ENCODE data around the gene TSPAN9.

The TSPAN9 gene

DNA sequence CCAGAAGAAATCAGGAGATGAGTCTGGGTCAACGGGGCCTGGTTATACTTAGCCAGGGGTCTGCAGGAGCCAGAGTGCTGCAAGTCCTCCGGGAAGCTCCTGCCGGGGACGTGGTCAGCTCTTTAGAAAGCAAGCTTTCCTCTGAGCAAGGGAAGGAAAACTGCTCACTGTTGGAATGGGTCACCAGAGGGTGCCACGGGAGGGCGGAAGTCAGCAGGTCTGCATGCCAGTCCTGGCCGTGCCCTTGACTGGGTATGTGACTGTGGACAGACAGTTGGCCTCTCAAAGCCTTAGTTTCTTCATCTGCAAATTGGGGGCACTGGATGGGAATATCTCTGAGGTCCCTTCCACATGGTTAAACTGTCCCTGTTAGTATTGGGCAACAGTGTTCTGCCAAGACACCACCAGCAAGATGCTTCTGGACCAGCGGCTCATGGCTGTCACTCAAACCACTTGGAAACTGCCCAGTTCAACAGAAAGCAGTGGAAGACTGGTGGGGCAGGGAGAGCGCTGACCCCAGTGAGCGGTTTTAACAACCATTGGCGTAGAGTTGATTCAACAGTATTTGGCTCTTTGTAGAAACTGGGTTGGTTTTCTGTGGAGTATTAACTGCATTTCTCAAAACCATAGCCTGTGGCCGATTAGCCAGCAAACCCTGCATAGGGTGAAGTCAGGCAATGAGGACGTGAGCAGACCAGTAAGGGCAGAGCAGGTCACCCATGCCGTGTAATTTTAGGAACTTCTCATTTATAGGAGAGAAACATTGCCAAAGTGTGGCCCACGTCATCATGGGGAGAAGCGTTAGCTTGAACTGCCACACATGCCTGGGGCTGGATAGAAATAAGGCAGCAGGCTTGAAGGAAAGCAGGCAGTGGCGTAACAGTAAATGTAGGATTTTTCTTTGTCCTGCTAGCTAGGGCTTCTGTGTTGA lies 249.9 kb downstream of the TSPAN9 start:
- ChIA-PET POLR2A (no interaction called here), CTCF (interaction anchor here (3.9 kb wide), 1 partner anchor 13 kb away, joined by 15 read pairs; no protein-coding TSS in a partner anchor)
- TF ChIP-seq, protein P1, sequence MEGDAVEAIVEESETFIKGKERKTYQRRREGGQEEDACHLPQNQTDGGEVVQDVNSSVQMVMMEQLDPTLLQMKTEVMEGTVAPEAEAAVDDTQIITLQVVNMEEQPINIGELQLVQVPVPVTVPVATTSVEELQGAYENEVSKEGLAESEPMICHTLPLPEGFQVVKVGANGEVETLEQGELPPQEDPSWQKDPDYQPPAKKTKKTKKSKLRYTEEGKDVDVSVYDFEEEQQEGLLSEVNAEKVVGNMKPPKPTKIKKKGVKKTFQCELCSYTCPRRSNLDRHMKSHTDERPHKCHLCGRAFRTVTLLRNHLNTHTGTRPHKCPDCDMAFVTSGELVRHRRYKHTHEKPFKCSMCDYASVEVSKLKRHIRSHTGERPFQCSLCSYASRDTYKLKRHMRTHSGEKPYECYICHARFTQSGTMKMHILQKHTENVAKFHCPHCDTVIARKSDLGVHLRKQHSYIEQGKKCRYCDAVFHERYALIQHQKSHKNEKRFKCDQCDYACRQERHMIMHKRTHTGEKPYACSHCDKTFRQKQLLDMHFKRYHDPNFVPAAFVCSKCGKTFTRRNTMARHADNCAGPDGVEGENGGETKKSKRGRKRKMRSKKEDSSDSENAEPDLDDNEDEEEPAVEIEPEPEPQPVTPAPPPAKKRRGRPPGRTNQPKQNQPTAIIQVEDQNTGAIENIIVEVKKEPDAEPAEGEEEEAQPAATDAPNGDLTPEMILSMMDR (IDR thresholded peaks at IDR 0.05; ENCODE audit: control extremely low read depth, extremely low read depth, low read depth, missing control alignments): no peak
- DNase-seq (ENCODE audit: extremely low spot score): no peak

DNA sequence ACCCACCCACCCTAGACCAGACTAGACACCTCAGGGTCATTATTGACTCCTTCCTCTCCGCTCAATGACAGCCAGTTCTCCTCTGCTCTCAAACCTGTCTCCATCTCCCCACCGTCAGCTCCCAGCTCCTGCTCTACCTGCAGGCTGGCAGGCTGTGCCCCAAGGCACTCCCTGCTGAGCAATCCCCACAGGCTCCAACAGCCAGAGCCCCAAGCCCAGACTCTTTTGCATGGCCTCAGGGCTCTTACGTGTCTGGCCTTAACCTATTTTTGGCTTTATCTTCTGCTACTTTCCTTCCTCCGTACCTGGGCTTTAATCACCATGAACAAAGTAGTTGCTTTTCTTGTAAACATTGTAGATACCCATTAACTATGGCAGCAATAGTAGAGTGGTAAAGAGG lies 250.9 kb downstream of the TSPAN9 start:
- POLR2A ChIA-PET: no interaction called here
- CTCF ChIA-PET: interaction anchor here (1.9 kb wide), 1 partner anchor 13 kb away, joined by 4 read pairs; no protein-coding TSS in a partner anchor
- DNase-seq (ENCODE audit: extremely low spot score): no peak
- TF ChIP-seq, protein P1 (IDR thresholded peaks at IDR 0.05; ENCODE audit: control extremely low read depth, extremely low read depth, low read depth, missing control alignments): no peak

GRCh38 chr12:3328571-3328970 lies 251.4 kb downstream of the TSPAN9 start:
- CTCF ChIA-PET: interaction anchor here (1.9 kb wide), 1 partner anchor 13 kb away, joined by 4 read pairs; no protein-coding TSS in a partner anchor
- TF ChIP-seq, protein P1 (IDR thresholded peaks at IDR 0.05; ENCODE audit: control extremely low read depth, extremely low read depth, low read depth, missing control alignments): no peak
- DNase-seq (ENCODE audit: extremely low spot score): no peak
- POLR2A ChIA-PET: no interaction called here

DNA sequence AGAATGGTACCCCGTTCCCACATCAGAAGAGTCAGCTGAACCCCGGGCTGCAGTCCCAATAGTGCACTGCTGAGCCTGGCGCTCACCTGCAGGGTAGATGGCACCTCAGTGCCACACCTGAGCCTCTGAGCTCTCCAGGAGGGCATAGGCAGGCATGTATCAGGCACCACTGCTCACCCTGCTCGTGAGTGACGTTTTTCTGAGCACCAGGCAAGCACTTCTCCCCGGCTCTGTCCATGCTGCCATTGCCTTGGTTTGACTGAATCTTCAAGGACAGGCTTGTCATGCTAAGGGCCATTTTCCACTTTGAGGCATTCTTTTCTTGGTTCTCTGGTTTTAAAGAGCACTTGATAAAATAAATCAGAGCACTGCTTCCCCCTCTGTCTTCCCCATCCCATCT lies 252.2 kb downstream of the TSPAN9 start:
- CTCF ChIA-PET: interaction anchor here (0.7 to 1.9 kb wide), 2 partner anchors 13 to 14 kb away, joined by 3 to 4 read pairs; no protein-coding TSS in a partner anchor
- POLR2A ChIA-PET: no interaction called here
- no peak for DNase-seq (ENCODE audit: extremely low spot score)
- TF ChIP-seq, protein P1 (IDR thresholded peaks at IDR 0.05; ENCODE audit: control extremely low read depth, extremely low read depth, low read depth, missing control alignments): no peak

GRCh38 chr12:3330976-3331510 lies 253.9 kb downstream of the TSPAN9 start:
- POLR2A ChIA-PET: no interaction called here
- no peak for DNase-seq (ENCODE audit: extremely low spot score)
- CTCF ChIA-PET: interaction anchor here (2.2 kb wide), 1 partner anchor 30 kb away, joined by 8 read pairs; no protein-coding TSS in a partner anchor
- TF ChIP-seq, protein P1 (IDR thresholded peaks at IDR 0.05; ENCODE audit: control extremely low read depth, extremely low read depth, low read depth, missing control alignments): no peak

GRCh38 chr12:3332188-3332587 lies 255.0 kb downstream of the TSPAN9 start:
- TF ChIP-seq, protein P1 (IDR thresholded peaks at IDR 0.05; ENCODE audit: control extremely low read depth, extremely low read depth, low read depth, missing control alignments): no peak
- ChIA-PET CTCF (interaction anchor here (2.2 kb wide), 1 partner anchor 31 kb away, joined by 8 read pairs; no protein-coding TSS in a partner anchor), POLR2A (no interaction called here)

More at GRCh38 chr12:3332188-3332587, 255.0 kb downstream of the TSPAN9 start:
- no peak for DNase-seq (ENCODE audit: extremely low spot score)
